ENCODE results near the gene MTMR2. TPM values are rescaled to one million over a fixed set of nuclear protein-coding genes. Genes with fewer than 3 reads are reported as not detected.

Gene MTMR2
- total and polyA plus RNA-seq, 2 of the 13 experiments (the other 11 are each of a cell fraction or from before 2014, with no cell fraction given): 12.7 to 22.3 TPM

DNA sequence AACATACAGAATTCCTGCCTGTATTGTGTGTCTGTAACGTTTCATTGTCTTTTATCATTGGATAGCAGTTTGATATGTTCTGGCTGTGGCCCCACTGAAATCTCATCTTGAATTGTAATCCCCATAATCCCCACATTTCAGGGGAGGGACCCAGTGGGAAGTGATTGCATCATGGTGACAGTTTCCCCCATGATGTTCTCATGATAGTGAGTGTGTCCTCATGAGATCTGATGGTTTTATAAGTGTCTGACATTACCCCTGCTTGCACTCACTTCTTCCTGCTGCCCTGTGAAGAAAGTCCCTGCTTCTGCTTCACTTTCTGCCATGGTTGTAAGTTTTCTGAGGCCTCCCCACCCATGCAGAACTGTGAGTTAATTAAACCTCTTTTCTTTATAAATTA lies 19.6 kb upstream of the MTMR2 start:
- POLR2A ChIA-PET: no interaction called here
- intact Hi-C loops (cut with micrococcal nuclease; ENCODE audit: unreplicated experiment) (no loop called here), in situ Hi-C loops (cut with HindIII; ENCODE audit: extremely low pct_ligation_motif_present, low pct_unique_long_range_greater_than_20kb) (no loop called here)
- H3K79me2 ChIP-seq (ENCODE audit: insufficient read depth, low read length): no peaks in the 10 kb centered on the region
- CTCF ChIA-PET (ENCODE audit: low intra/inter-chr PET ratio, low total read pairs): no interaction called here
- no peak for FAIRE-seq
- H2AFZ ChIP-seq (ENCODE audit: low read length): no peak overlapping the region
- TF ChIP-seq ZNF598 (CRISPR knock-in tag; IDR thresholded peaks at IDR 0.05; ENCODE audit: borderline replicate concordance) (no peak), ATF7 (IDR thresholded peaks at IDR 0.05) (0 out of 2 replicates have a peak, but pooled peaks have one; percentile 24), ATF7 (CRISPR knock-in tag; IDR thresholded peaks at IDR 0.05) (no peak)
- TF ChIP-seq, protein P1, sequence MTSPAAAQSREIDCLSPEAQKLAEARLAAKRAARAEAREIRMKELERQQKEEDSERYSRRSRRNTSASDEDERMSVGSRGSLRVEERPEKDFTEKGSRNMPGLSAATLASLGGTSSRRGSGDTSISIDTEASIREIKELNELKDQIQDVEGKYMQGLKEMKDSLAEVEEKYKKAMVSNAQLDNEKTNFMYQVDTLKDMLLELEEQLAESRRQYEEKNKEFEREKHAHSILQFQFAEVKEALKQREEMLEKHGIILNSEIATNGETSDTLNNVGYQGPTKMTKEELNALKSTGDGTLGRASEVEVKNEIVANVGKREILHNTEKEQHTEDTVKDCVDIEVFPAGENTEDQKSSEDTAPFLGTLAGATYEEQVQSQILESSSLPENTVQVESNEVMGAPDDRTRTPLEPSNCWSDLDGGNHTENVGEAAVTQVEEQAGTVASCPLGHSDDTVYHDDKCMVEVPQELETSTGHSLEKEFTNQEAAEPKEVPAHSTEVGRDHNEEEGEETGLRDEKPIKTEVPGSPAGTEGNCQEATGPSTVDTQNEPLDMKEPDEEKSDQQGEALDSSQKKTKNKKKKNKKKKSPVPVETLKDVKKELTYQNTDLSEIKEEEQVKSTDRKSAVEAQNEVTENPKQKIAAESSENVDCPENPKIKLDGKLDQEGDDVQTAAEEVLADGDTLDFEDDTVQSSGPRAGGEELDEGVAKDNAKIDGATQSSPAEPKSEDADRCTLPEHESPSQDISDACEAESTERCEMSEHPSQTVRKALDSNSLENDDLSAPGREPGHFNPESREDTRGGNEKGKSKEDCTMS (CRISPR knock-in tag; conservative IDR thresholded peaks at IDR 0.05): no peak
- H3K36me3 ChIP-seq (replicated peaks in 1 of 2; ENCODE audit: control insufficient read depth in 1 of 2, insufficient read depth in 2 of 2, low read length in 2 of 2): no peaks in the 10 kb centered on the region
- no peak overlapping the region for H3K4me3 ChIP-seq (replicated peaks in 1 of 3; ENCODE audit: insufficient read depth in 1 of 3, low read depth in 2 of 3, low read length in 3 of 3)
- no peaks in the 10 kb centered on the region; a peak in 2 of 5 replicates for H3K27me3 ChIP-seq (ENCODE audit: control insufficient read depth in 1 of 2, insufficient read depth in 2 of 2, low read length in 2 of 2)
- no peak overlapping the region for H3K27ac ChIP-seq (ENCODE audit: extremely low read length, insufficient read depth, low read length)
- H3K4me1 ChIP-seq (ENCODE audit: insufficient read depth, low read length): no peaks in the 10 kb centered on the region
- no peak overlapping the region for H3K9ac ChIP-seq (ENCODE audit: insufficient read depth, low read depth, low read length)
- H4K20me1 ChIP-seq (ENCODE audit: insufficient read depth, low read length): no peaks in the 10 kb centered on the region
- BruUV-seq (replicated peaks): no TSS peak
- H3K4me2 ChIP-seq (ENCODE audit: low read depth, low read length): no peak overlapping the region
- WGBS (ENCODE audit: low lambda C conversion rate): 0% methylated on average over 1 of the region's 1 CpG
- H3K9me3 ChIP-seq (ENCODE audit: low read length): peaks cover 26% of the 10 kb centered on the region
- no peak for DNase-seq (ENCODE audit: low spot score)
- no peak for ATAC-seq

DNA sequence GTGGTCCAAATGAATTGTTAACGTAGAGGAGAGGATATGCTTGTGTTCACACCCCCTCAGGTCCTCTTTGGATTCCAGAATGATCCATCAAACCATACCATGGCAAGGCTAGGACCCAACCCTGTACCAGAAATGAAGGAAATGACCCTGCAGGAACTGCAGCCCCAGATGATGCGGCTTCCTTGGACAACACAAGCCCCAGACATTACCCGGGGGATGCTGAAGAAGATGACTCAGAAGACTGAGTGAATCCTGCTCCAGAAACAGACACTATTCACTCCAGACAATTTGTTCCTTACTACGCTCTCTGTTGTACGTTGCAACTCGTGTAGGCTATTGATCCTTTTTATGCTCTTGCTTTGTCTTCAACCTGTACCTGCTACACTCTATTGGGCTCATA lies 15.2 kb upstream of the MTMR2 start:
- FAIRE-seq: no peak
- in situ Hi-C loops (cut with HindIII; ENCODE audit: extremely low pct_ligation_motif_present, low pct_unique_long_range_greater_than_20kb): no loop called here
- ChIA-PET CTCF (ENCODE audit: low intra/inter-chr PET ratio, low total read pairs) (no interaction called here), POLR2A (no interaction called here)
- H3K4me3 ChIP-seq (replicated peaks in 1 of 3; ENCODE audit: insufficient read depth in 1 of 3, low read depth in 2 of 3, low read length in 3 of 3): no peak overlapping the region
- no peak for ATAC-seq
- no peak overlapping the region for H2AFZ ChIP-seq (ENCODE audit: low read length)
- no peak for DNase-seq (ENCODE audit: low spot score)
- H3K9ac ChIP-seq (ENCODE audit: insufficient read depth, low read depth, low read length): no peak overlapping the region
- no TSS peak for BruUV-seq (replicated peaks)
- no peak overlapping the region for H3K27ac ChIP-seq (ENCODE audit: extremely low read length, insufficient read depth, low read length)
- H3K79me2 ChIP-seq (ENCODE audit: insufficient read depth, low read length): no peaks in the 10 kb centered on the region
- H3K36me3 ChIP-seq (replicated peaks in 1 of 2; ENCODE audit: control insufficient read depth in 1 of 2, insufficient read depth in 2 of 2, low read length in 2 of 2): no peaks in the 10 kb centered on the region
- peaks cover 12% of the 10 kb centered on the region for H3K9me3 ChIP-seq (ENCODE audit: low read length)
- H3K4me1 ChIP-seq (ENCODE audit: insufficient read depth, low read length): peaks cover under 1% of the 10 kb centered on the region; the same call in 1 of the 2 replicates
- no peaks in the 10 kb centered on the region for H4K20me1 ChIP-seq (ENCODE audit: insufficient read depth, low read length)
- no peak overlapping the region for H3K4me2 ChIP-seq (ENCODE audit: low read depth, low read length)
- 41% methylated on average over 5 of the region's 6 CpGs for WGBS (ENCODE audit: low lambda C conversion rate)
- peaks cover 0 to 16% of the 10 kb centered on the region in 2 experiments; a peak in 4 of 5 replicates for H3K27me3 ChIP-seq (ENCODE audit: control insufficient read depth in 1 of 2, insufficient read depth in 2 of 2, low read length in 2 of 2)
- intact Hi-C loops (cut with micrococcal nuclease; ENCODE audit: unreplicated experiment): no loop called here
- no peak for TF ChIP-seq MAZ (IDR thresholded peaks at IDR 0.05; ENCODE audit: borderline replicate concordance, low read depth, low read length)
- TF ChIP-seq MAZ (CRISPR knock-in tag; IDR thresholded peaks at IDR 0.05; ENCODE audit: low read depth): no peak
- no peak for TF ChIP-seq ZNF720 (CRISPR knock-in tag; IDR thresholded peaks at IDR 0.05)
- TF ChIP-seq ZNF775 (CRISPR knock-in tag; IDR thresholded peaks at IDR 0.05; ENCODE audit: borderline replicate concordance): no peak
- TF ChIP-seq NFE2L1 (CRISPR knock-in tag; IDR thresholded peaks at IDR 0.05; ENCODE audit: borderline replicate concordance): no peak
- no peak for TF ChIP-seq JDP2 (CRISPR knock-in tag; IDR thresholded peaks at IDR 0.05; ENCODE audit: borderline replicate concordance)
- no peak for TF ChIP-seq CBX5 (CRISPR knock-in tag; IDR thresholded peaks at IDR 0.05; ENCODE audit: borderline replicate concordance)
- TF ChIP-seq EHMT2 (IDR thresholded peaks at IDR 0.05; ENCODE audit: borderline replicate concordance, low read depth, low read length): no peak
- TF ChIP-seq YY1 (IDR thresholded peaks at IDR 0.05; ENCODE audit: insufficient read depth, insufficient replicate concordance, low read depth, low read length): no peak
- no peak for TF ChIP-seq ASH2L (IDR thresholded peaks at IDR 0.05; ENCODE audit: insufficient read length, low read depth, low read length)
- no peak for TF ChIP-seq ZNF883 (CRISPR knock-in tag; IDR thresholded peaks at IDR 0.05; ENCODE audit: not compliant biosample characterization)
- no peak for TF ChIP-seq JUN (CRISPR knock-in tag; IDR thresholded peaks at IDR 0.05)
- no peak for TF ChIP-seq FOXC1 (CRISPR knock-in tag; IDR thresholded peaks at IDR 0.05; ENCODE audit: borderline replicate concordance)
- no peak for TF ChIP-seq CEBPG (CRISPR knock-in tag; IDR thresholded peaks at IDR 0.05)

Measured in HepG2 (cell line).